SU-DHL-6 (cell line): ENCODE measurements around the gene EPHA8.

Experiments used
- EZH2phosphoT487 ChIP-seq: fragments of 200-600 bp; sonication (generic), shearing (Covaris generic); conservative IDR thresholded peaks from 2 replicates; pipeline ENCODE4 v1.6.1; 2018; ENCODE audit warnings: mild to moderate bottlenecking, antibody characterized with exemption, low read length, moderate library complexity, mixed read lengths
- TF ChIP-seq, protein P1 (sequence below): fragments of 200-600 bp; sonication (generic); IDR thresholded peaks from one replicate; pipeline ENCODE4 v1.5.1; 2017; ENCODE audit warnings: antibody characterized with exemption, mild to moderate bottlenecking, low read length, moderate library complexity; ENCODE audit not compliant: insufficient read depth, poor library complexity, severe bottlenecking

DNA sequence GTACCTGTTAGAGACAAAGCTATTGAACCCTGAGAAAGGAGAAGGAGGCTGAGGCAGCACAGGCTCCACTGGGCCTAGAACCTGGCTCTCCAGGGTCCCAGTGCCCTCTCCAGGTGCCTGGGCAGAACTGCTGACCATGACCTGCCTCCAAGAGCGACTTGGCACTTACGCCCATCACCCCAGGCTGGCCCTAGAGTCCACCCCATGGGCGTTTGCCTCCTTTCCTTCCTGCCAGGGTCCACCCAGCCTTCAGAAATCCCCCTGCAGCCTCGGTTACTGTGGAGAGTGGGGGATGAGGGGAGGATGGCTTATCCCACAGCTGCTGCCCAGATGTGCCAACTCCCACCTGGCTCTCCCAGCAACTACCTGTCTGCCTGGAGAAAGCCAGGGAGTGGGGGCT is 58.5 kb downstream of the EPHA8 start:
- TF ChIP-seq, protein P1, sequence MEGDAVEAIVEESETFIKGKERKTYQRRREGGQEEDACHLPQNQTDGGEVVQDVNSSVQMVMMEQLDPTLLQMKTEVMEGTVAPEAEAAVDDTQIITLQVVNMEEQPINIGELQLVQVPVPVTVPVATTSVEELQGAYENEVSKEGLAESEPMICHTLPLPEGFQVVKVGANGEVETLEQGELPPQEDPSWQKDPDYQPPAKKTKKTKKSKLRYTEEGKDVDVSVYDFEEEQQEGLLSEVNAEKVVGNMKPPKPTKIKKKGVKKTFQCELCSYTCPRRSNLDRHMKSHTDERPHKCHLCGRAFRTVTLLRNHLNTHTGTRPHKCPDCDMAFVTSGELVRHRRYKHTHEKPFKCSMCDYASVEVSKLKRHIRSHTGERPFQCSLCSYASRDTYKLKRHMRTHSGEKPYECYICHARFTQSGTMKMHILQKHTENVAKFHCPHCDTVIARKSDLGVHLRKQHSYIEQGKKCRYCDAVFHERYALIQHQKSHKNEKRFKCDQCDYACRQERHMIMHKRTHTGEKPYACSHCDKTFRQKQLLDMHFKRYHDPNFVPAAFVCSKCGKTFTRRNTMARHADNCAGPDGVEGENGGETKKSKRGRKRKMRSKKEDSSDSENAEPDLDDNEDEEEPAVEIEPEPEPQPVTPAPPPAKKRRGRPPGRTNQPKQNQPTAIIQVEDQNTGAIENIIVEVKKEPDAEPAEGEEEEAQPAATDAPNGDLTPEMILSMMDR = no peak
- TF ChIP-seq EZH2phosphoT487 = no peak
